Measurements from ENCODE around the gene PPP6R2.

DNA sequence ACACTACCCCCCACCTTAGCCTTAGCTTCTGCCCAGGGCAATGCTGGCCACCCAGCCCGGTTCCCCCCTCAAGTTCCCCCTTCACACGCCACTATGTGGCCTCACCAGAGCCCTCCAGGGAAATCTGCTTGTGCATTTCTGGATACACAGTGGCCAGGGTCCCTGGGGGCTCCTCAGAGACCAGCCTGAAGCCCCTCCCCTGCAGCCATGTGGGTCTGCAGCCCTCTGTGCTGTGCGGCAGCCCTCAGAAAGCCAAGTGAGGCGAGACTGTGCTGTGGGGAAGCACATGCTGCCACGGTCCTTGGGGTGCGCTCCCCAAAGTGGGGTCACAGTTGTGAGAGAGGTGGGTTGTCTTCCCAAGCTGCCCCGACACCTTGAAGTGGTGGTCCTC lies 33.5 kb upstream of the PPP6R2 start:
- no peak for TF ChIP-seq POLR2A (IDR thresholded peaks at IDR 0.05)
- TF ChIP-seq, protein P1, sequence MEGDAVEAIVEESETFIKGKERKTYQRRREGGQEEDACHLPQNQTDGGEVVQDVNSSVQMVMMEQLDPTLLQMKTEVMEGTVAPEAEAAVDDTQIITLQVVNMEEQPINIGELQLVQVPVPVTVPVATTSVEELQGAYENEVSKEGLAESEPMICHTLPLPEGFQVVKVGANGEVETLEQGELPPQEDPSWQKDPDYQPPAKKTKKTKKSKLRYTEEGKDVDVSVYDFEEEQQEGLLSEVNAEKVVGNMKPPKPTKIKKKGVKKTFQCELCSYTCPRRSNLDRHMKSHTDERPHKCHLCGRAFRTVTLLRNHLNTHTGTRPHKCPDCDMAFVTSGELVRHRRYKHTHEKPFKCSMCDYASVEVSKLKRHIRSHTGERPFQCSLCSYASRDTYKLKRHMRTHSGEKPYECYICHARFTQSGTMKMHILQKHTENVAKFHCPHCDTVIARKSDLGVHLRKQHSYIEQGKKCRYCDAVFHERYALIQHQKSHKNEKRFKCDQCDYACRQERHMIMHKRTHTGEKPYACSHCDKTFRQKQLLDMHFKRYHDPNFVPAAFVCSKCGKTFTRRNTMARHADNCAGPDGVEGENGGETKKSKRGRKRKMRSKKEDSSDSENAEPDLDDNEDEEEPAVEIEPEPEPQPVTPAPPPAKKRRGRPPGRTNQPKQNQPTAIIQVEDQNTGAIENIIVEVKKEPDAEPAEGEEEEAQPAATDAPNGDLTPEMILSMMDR (IDR thresholded peaks at IDR 0.05) = no peak
